Tibial nerve (tissue), 4 donors: Measurements from ENCODE around the gene KASH5. TPM values are rescaled to one million over a fixed set of nuclear protein-coding genes. Genes with fewer than 3 reads are reported as not detected.

Experiments used
- DNase-seq, 2 donors: peaks; one replicate each; pipeline ENCODE4 v3.0.0-alpha.2; 2019; ENCODE audit warnings: low spot score in 2 of 2
- H3K27ac ChIP-seq, 4 donors: fragments of 200-600 bp; sonication (generic) in 3 of 4; one replicate each; pipeline ENCODE4 v1.5.1; 2017 to 2019; ENCODE audit warnings: mild to moderate bottlenecking in 1 of 4
- H3K27me3 ChIP-seq, 2 donors: fragments of 200-600 bp; sonication (generic) in 1 of 2; one replicate each; pipeline versions ENCODE4 v1.5.1 to v1.6.0; 2017 to 2019
- H3K36me3 ChIP-seq, 3 donors: fragments of 200-600 bp; sonication (generic); one replicate each; pipeline ENCODE4 v1.5.1; 2018 to 2019
- H3K4me1 ChIP-seq, 4 donors: fragments of 200-600 bp; sonication (generic) in 3 of 4; one replicate each; pipeline ENCODE4 v1.5.1; 2017 to 2019
- H3K4me3 ChIP-seq, 4 donors: fragments of 200-600 bp; sonication (generic) in 3 of 4; one replicate each; pipeline ENCODE4 v1.5.1; 2017 to 2019; ENCODE audit warnings: mild to moderate bottlenecking in 1 of 4, moderate library complexity in 1 of 4
- H3K9me3 ChIP-seq, 4 donors: fragments of 200-600 bp; sonication (generic) in 3 of 4; one replicate each; pipeline ENCODE4 v1.5.1; 2017 to 2019
- CTCF ChIP-seq, 5 experiments: fragments of 200-600 bp in 3 of 5; fragments of 450-650 bp in 2 of 5; sonication (generic) in 3 of 5; IDR thresholded peaks; one replicate each; pipeline ENCODE4 v1.5.1; 2016 to 2019; ENCODE audit warnings: antibody characterized with exemption in 5 of 5, mild to moderate bottlenecking in 3 of 5, moderate library complexity in 2 of 5
- EP300 ChIP-seq, 2 donors: sonication (generic); formaldehyde crosslinking; IDR thresholded peaks; one replicate each; pipeline ENCODE4 v1.6.1; 2017; ENCODE audit warnings: antibody characterized with exemption in 2 of 2, mild to moderate bottlenecking in 1 of 2
- POLR2A ChIP-seq, 2 donors: fragments of 450-650 bp; IDR thresholded peaks; one replicate each; pipeline ENCODE4 v1.6.1; 2017; ENCODE audit warnings: antibody characterized with exemption in 2 of 2, mild to moderate bottlenecking in 2 of 2, moderate library complexity in 2 of 2
- WGBS, 2 donors: methylation state at CpG; one replicate each; pipeline ENCODE4 v1.1.5; 2018; 5-methylcytosine and 5-hydroxymethylcytosine counted together
- total RNA-seq, 4 donors: library from RNA; depleted of rRNA; stranded (reverse); fragments of >200 nt; gene quantifications; one replicate each; pipeline ENCODE4 v1.1.0, GENCODE V29; 2016

Gene KASH5
- total RNA-seq, 4 donors from 2014 or later = not detected

GRCh38 chr19:49434907-49435583 lies 47.0 kb downstream of the KASH5 start:
- TF ChIP-seq POLR2A (IDR thresholded peaks at IDR 0.05) = no peak
- no peak for TF ChIP-seq CTCF (IDR thresholded peaks at IDR 0.05)
- TF ChIP-seq EP300 (IDR thresholded peaks at IDR 0.05) = no peak
- 85 to 88% methylated on average over 18 of the region's 18 CpGs for WGBS, 2 donors
- H3K4me1 ChIP-seq = peaks cover 0 to 4% (median 0%) of the 10 kb centered on the region in 4 donors
- H3K27me3 ChIP-seq = peaks cover 0 to 100% of the 10 kb centered on the region in 2 donors
- H3K27ac ChIP-seq = no peak overlapping the region
- H3K4me3 ChIP-seq = no peak overlapping the region
- no peak for DNase-seq
- H3K9me3 ChIP-seq = no peaks in the 10 kb centered on the region
- H3K36me3 ChIP-seq = peaks cover 0 to 4% (median 0%) of the 10 kb centered on the region in 3 donors

GRCh38 chr19:49435670-49436069 lies 47.6 kb downstream of the KASH5 start:
- no peak overlapping the region for H3K27ac ChIP-seq
- peaks cover 0 to 10% (median 0%) of the 10 kb centered on the region in 4 donors for H3K4me1 ChIP-seq
- DNase-seq = no peak
- TF ChIP-seq POLR2A (IDR thresholded peaks at IDR 0.05) (no peak), CTCF (IDR thresholded peaks at IDR 0.05) (no peak), EP300 (IDR thresholded peaks at IDR 0.05) (no peak)
- no peak overlapping the region for H3K4me3 ChIP-seq
- WGBS, 2 donors = 82 to 86% methylated on average over 10 of the region's 10 CpGs
- peaks cover 0 to 100% of the 10 kb centered on the region in 2 donors for H3K27me3 ChIP-seq
- no peaks in the 10 kb centered on the region for H3K9me3 ChIP-seq
- H3K36me3 ChIP-seq = no peaks in the 10 kb centered on the region

- 20 to 36% methylated on average over 29 to 42 of the region's 42 CpGs for WGBS, 2 donors
- Histone ChIP-seq H3K4me3 (no peak overlapping the region), H3K4me1 (peaks cover 0 to 18% (median 0%) of the 10 kb centered on the region in 4 donors), H3K27me3 (peaks cover 0 to 98% of the 10 kb centered on the region in 2 donors), H3K36me3 (no peaks in the 10 kb centered on the region), H3K9me3 (no peaks in the 10 kb centered on the region), H3K27ac (no peak overlapping the region)
- no peak for TF ChIP-seq EP300 (IDR thresholded peaks at IDR 0.05)
- TF ChIP-seq POLR2A (IDR thresholded peaks at IDR 0.05) = no peak
- no peak for TF ChIP-seq CTCF (IDR thresholded peaks at IDR 0.05)
- no peak for DNase-seq
These were observed 48.5 kb downstream of the KASH5 start for GRCh38 chr19:49436381-49437017.

- no peak for TF ChIP-seq EP300 (IDR thresholded peaks at IDR 0.05)
- TF ChIP-seq CTCF (IDR thresholded peaks at IDR 0.05) = no peak
- TF ChIP-seq POLR2A (IDR thresholded peaks at IDR 0.05) = no peak
- no peaks in the 10 kb centered on the region for H3K9me3 ChIP-seq
- H3K36me3 ChIP-seq = no peaks in the 10 kb centered on the region
- no peak for DNase-seq
- peaks cover 0 to 98% of the 10 kb centered on the region in 2 donors for H3K27me3 ChIP-seq
- no peak overlapping the region for H3K27ac ChIP-seq
- peaks cover 0 to 25% (median 0%) of the 10 kb centered on the region in 4 donors for H3K4me1 ChIP-seq
- WGBS, 2 donors = 20 to 29% methylated on average over 8 of the region's 8 CpGs
- no peak overlapping the region for H3K4me3 ChIP-seq
These were observed 49.2 kb downstream of the KASH5 start for GRCh38 chr19:49437231-49437630.

GRCh38 chr19:49438261-49438660 lies 50.2 kb downstream of the KASH5 start:
- Histone ChIP-seq H3K27ac (no peak overlapping the region), H3K9me3 (no peaks in the 10 kb centered on the region), H3K4me1 (peaks cover 0 to 33% (median 0%) of the 10 kb centered on the region in 4 donors), H3K4me3 (no peak overlapping the region), H3K27me3 (peaks cover 0 to 91% of the 10 kb centered on the region in 2 donors), H3K36me3 (no peaks in the 10 kb centered on the region)
- no peak for DNase-seq
- TF ChIP-seq EP300 (IDR thresholded peaks at IDR 0.05) = no peak
- TF ChIP-seq POLR2A (IDR thresholded peaks at IDR 0.05) = no peak
- TF ChIP-seq CTCF (IDR thresholded peaks at IDR 0.05) = no peak
- WGBS, 2 donors = 27 to 28% methylated on average over 6 of the region's 6 CpGs
